Gastrocnemius medialis (tissue), 4 donors: Measurements from ENCODE around the gene PLCD1.

Source experiments
- CTCF ChIP-seq, 5 experiments: fragments of 450-650 bp in 3 of 5; fragments of 200-600 bp in 2 of 5; sonication (generic) in 2 of 5; IDR thresholded peaks in 4 of 5; conservative IDR thresholded peaks in 1 of 5; 1 replicate in 4 of 5; 2 replicates in 1 of 5; pipeline ENCODE4 v1.5.1; 2016 to 2019; ENCODE audit warnings: antibody characterized with exemption in 5 of 5, mild to moderate bottlenecking in 3 of 5, moderate library complexity in 3 of 5
- POLR2A ChIP-seq, 2 donors: fragments of 450-650 bp; IDR thresholded peaks; one replicate each; pipeline ENCODE4 v1.6.1; 2017; ENCODE audit warnings: antibody characterized with exemption in 2 of 2, mild to moderate bottlenecking in 2 of 2, moderate library complexity in 2 of 2

DNA sequence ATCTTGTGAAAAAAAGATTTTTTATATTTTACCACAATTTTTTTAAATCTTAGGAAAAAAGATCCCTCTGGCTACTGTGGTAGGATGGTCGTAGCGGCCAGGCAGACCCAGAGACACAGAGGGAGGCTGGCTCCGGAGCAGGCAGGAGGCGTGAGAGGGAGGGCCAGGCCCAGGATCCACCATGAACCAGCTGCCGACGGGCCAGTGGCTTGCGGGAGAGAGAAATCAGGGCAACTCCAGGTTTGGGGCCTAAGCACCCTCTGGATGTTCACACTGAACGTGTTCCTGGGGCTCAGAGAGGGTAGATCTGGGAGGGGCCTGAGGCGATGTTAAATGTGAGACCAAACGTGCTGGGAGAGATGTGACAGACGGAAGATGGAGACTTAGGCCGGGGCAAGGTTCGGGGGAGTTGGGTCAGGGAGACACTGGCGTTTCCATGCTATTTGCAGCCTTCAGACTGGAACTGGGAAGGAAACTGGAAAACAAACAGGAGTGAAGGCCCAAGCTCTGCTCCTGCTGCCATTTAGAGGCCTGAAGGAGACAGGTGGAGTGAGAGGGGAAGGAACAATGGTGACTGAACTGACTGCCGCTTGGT, 40.4 kb downstream of the PLCD1 start:
- TF ChIP-seq POLR2A (IDR thresholded peaks at IDR 0.05) (no peak), CTCF (IDR thresholded peaks at IDR 0.05 in 4 of 5, conservative IDR thresholded peaks at IDR 0.05 in 1 of 5) (no peak)
